Mesendoderm (in vitro differentiated cells): ENCODE results near the gene TNFRSF18.

Source experiments
- DNase-seq: peaks from one replicate; pipeline ENCODE4 v3.0.0; 2013
- H2AK5ac ChIP-seq: 2 replicates; pipeline ENCODE4 v1.6.1; 2013; ENCODE audit warnings: low read length, inconsistent platforms
- H2BK120ac ChIP-seq: 2 replicates; pipeline ENCODE4 v1.6.1; 2013; ENCODE audit warnings: low read depth, mild to moderate bottlenecking, low read length, moderate library complexity, mixed read lengths
- H2BK15ac ChIP-seq: replicated peaks from 2 replicates; pipeline ENCODE4 v1.6.1; 2013; ENCODE audit warnings: low read depth, mild to moderate bottlenecking, moderate library complexity
- H2BK5ac ChIP-seq: 2 replicates; pipeline ENCODE4 v1.6.1; 2013; ENCODE audit warnings: low read length, inconsistent platforms
- H3K18ac ChIP-seq: 2 replicates; pipeline ENCODE4 v1.6.1; 2013; ENCODE audit warnings: mild to moderate bottlenecking, low read length, mixed read lengths
- H3K23ac ChIP-seq: one replicate; pipeline ENCODE4 v1.6.1; 2013; ENCODE audit warnings: low read length
- H3K27ac ChIP-seq: 2 replicates; pipeline ENCODE4 v1.5.1; 2013; ENCODE audit warnings: low read depth, mild to moderate bottlenecking, inconsistent platforms, low read length, moderate library complexity
- H3K27me3 ChIP-seq: 2 replicates; pipeline ENCODE4 v1.6.1; 2013; ENCODE audit warnings: low read length, control low read depth, mild to moderate bottlenecking, inconsistent platforms; ENCODE audit not compliant: insufficient read depth, poor library complexity
- H3K36me3 ChIP-seq: 2 replicates; pipeline ENCODE4 v1.6.1; 2013; ENCODE audit warnings: low read length, inconsistent platforms; ENCODE audit not compliant: control insufficient read depth, insufficient read depth
- H3K4ac ChIP-seq: one replicate; pipeline ENCODE4 v1.6.1; 2013; ENCODE audit warnings: low read depth, mild to moderate bottlenecking, low read length, moderate library complexity
- H3K4me1 ChIP-seq: 2 replicates; pipeline ENCODE4 v1.6.1; 2013; ENCODE audit warnings: low read depth, low read length, inconsistent platforms; ENCODE audit not compliant: control insufficient read depth
- H3K4me2 ChIP-seq: 2 replicates; pipeline ENCODE4 v1.6.1; 2013; ENCODE audit warnings: low read length
- H3K4me3 ChIP-seq: 2 replicates; pipeline ENCODE4 v1.5.1; 2013; ENCODE audit warnings: mild to moderate bottlenecking, low read length
- H3K56ac ChIP-seq: one replicate; pipeline ENCODE4 v1.6.1; 2013; ENCODE audit warnings: low read length
- H3K79me1 ChIP-seq: 2 replicates; pipeline ENCODE4 v1.6.1; 2013; ENCODE audit warnings: low read length, inconsistent platforms
- H3K79me2 ChIP-seq: 2 replicates; pipeline ENCODE4 v1.6.1; 2013; ENCODE audit warnings: mild to moderate bottlenecking, low read length; ENCODE audit not compliant: control insufficient read depth, insufficient read depth
- H3K9ac ChIP-seq: 2 replicates; pipeline ENCODE4 v1.6.1; 2013; ENCODE audit warnings: low read length, inconsistent platforms
- H4K5ac ChIP-seq: one replicate; pipeline ENCODE4 v1.6.1; 2013; ENCODE audit warnings: low read length
- H4K8ac ChIP-seq: one replicate; pipeline ENCODE4 v1.6.1; 2013; ENCODE audit warnings: low read depth, mild to moderate bottlenecking, control low read depth, low read length, moderate library complexity
- WGBS: extraction: QIAGEN DNeasy Blood & Tissue Kit; methylation state at CpG from one replicate; pipeline ENCODE4 v1.1.7; 2013; ENCODE audit warnings: low lambda C conversion rate, missing lambda C conversion rate; ENCODE audit not compliant: insufficient coverage; ENCODE audit errors: extremely low coverage; 5-methylcytosine and 5-hydroxymethylcytosine counted together

TNFRSF18 gene

DNA sequence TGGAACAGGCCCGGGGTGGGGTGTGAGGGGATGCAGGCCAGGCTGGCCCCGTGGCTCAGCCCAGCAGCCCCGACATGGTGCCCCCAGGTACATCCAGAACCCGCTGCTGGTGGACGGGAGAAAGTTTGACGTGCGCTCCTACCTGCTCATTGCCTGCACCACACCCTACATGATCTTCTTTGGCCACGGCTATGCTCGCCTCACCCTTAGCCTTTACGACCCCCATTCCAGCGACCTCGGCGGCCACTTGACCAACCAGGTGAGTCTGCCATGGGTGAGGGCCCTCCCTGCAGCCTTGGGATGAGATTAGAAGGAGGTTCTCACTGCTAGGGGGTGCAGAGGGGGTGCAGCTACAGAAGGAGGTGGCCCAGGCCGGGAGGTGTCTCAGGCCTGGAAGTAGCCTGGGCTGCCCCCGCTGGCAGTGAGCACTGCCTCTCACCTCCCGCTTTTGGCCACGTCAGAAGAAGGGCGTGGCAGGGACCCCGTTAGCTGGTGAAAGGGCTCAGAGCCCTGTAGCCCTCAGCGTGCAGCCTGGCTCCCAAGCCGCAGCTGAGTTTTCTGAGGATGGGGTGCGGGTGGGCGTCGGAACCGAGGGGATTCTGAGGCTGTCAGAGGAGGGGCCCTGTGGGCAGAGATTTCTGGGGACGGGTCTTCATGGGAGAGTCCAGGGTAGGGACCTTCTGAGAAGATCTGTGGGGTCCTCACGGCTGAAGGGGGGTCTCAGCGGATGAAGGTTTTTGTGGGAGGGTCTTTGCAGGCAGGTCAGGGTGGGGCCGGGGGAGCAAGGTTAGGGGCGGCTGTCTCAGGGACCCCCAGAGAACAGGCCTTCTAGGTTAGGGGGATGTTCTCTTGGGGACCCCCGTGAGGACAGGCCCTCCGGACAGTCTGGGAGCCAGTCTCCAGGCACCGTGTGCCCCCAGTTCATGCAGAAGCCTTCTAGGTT, 22.3 kb downstream of the TNFRSF18 start:
- H3K4me3 ChIP-seq, result no peak overlapping the region
- no peak overlapping the region for H2BK5ac ChIP-seq
- DNase-seq, result no peak
- no peak overlapping the region for H3K4ac ChIP-seq
- H2BK120ac ChIP-seq, result no peak overlapping the region
- H3K18ac ChIP-seq, result no peak overlapping the region
- no peak overlapping the region for H2BK15ac ChIP-seq
- H2AK5ac ChIP-seq, result no peak overlapping the region
- no peaks in the 10 kb centered on the region for H3K79me2 ChIP-seq
- no peak overlapping the region for H3K9ac ChIP-seq
- no peak overlapping the region for H3K56ac ChIP-seq
- H3K23ac ChIP-seq, result no peak overlapping the region
- H3K36me3 ChIP-seq, result no peaks in the 10 kb centered on the region
- no CpG with 5 or more reads among the region's 33 CpGs for WGBS
- no peak overlapping the region for H3K4me2 ChIP-seq
- no peak overlapping the region for H4K5ac ChIP-seq
- no peaks in the 10 kb centered on the region for H3K79me1 ChIP-seq
- H4K8ac ChIP-seq, result no peak overlapping the region
- H3K4me1 ChIP-seq, result no peaks in the 10 kb centered on the region
- no peaks in the 10 kb centered on the region for H3K27me3 ChIP-seq
- H3K27ac ChIP-seq, result no peak overlapping the region

DNA sequence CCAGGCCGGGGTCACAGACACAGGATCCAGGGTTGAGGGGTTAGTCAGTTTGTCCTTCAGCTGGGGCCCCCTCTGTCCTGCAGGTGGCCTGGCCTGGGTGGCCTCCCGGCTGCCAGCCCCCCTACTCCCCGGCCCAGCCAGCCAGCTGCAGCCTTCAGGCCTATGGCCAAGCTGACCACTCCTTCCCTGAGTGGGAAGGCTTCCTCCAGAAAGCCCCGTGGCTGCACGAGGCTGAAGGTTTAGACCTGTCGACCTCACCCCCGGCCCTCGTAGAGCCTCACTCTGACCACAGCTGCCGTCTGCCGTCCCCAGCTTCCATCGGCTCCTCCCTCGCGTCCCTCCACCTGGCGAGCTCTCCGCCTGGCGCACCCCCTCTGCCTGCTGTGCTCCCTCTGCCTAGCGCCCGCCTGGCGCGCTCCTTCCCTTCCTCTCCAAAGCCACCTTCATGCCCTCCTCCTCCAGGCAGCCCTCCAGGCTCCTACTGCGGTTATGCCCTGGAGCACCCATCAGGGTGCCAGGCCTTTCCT, 23.1 kb downstream of the TNFRSF18 start:
- Histone ChIP-seq H3K56ac (no peak overlapping the region), H3K4me1 (no peaks in the 10 kb centered on the region), H3K27me3 (no peaks in the 10 kb centered on the region), H3K27ac (no peak overlapping the region), H4K8ac (no peak overlapping the region), H3K4me2 (no peak overlapping the region), H3K4ac (no peak overlapping the region), H2BK15ac (no peak overlapping the region), H2AK5ac (no peak overlapping the region), H3K23ac (no peak overlapping the region), H3K4me3 (no peak overlapping the region), H3K9ac (no peak overlapping the region), H3K18ac (no peak overlapping the region), H3K79me2 (no peaks in the 10 kb centered on the region), H2BK120ac (no peak overlapping the region), H3K36me3 (no peaks in the 10 kb centered on the region), H4K5ac (no peak overlapping the region), H3K79me1 (no peaks in the 10 kb centered on the region), H2BK5ac (no peak overlapping the region)
- no CpG with 5 or more reads among the region's 21 CpGs for WGBS
- DNase-seq, result no peak

DNA sequence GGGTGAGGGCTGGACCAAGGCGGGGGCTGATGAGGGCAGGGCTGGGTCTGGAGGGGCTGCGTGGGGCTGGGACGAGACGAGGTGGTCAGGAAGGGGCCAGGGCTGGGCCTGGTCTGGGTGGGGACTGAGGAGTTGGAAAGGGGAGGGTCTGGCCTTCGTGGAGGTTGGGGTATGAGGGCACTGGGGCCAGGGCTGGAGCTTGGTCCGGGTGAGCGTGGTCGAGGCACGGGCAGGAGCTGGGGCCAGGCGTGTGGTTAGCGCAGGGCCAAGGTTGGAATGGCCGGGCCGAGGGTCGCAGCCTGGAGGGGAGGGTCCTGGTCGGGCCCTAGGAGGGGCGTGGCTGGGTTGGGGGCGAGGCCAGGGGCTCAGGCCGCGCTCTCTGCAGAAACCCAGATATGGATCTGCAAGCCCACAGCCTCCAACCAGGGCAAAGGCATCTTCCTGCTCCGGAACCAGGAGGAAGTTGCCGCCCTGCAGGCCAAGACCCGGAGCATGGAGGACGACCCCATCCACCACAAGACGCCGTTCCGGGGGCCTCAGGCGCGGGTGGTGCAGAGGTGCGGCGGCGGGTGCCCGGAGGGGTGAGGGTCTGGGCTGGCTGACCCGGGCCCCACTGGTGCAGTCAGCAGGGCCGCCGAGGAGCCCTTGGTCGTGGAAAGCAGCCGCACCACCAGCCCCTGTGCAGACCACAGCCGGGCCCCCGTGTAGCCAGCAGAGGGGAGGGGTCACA, 23.7 kb downstream of the TNFRSF18 start:
- H3K18ac ChIP-seq, result no peak overlapping the region
- H3K4me3 ChIP-seq, result no peak overlapping the region
- no peak for DNase-seq
- H3K4ac ChIP-seq, result no peak overlapping the region
- WGBS, result no CpG with 5 or more reads among the region's 39 CpGs
- H3K36me3 ChIP-seq, result no peaks in the 10 kb centered on the region
- H3K79me1 ChIP-seq, result no peaks in the 10 kb centered on the region
- H3K56ac ChIP-seq, result peak overlapping the region; percentile 25
- H3K4me2 ChIP-seq, result no peak overlapping the region
- H2BK5ac ChIP-seq, result no peak overlapping the region
- no peak overlapping the region for H3K9ac ChIP-seq
- no peak overlapping the region for H2AK5ac ChIP-seq
- H2BK120ac ChIP-seq, result no peak overlapping the region
- H3K23ac ChIP-seq, result no peak overlapping the region
- H2BK15ac ChIP-seq, result no peak overlapping the region
- H3K27ac ChIP-seq, result no peak overlapping the region
- H3K79me2 ChIP-seq, result no peaks in the 10 kb centered on the region
- H4K5ac ChIP-seq, result no peak overlapping the region
- no peaks in the 10 kb centered on the region for H3K27me3 ChIP-seq
- H4K8ac ChIP-seq, result no peak overlapping the region
- H3K4me1 ChIP-seq, result no peaks in the 10 kb centered on the region

DNA sequence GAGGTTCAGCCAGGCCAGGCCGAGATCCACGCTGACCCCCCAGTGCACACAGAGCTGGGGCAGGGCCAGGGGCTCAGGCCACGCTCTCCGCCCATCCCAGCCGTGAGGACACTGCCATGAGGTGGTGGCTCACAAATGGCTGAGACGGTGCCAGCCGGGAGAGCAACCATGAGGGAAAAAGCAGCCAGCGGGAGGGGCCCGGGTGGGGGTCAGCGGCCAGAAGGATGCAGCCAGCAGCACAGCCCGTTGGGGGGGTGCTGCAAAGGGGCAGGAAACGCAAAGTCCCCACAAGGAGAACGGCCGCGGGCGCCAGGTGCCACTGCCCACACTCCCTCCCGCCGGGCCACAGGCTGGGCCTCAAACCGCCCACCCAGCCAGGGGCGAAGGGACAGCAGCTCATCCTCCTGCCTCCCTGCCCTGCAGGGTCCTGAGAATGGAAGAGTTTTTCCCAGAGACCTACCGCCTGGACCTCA, 24.4 kb downstream of the TNFRSF18 start:
- Histone ChIP-seq H2BK120ac (no peak overlapping the region), H3K79me1 (no peaks in the 10 kb centered on the region), H3K18ac (no peak overlapping the region), H3K27me3 (no peaks in the 10 kb centered on the region), H4K8ac (no peak overlapping the region), H4K5ac (no peak overlapping the region), H2BK5ac (no peak overlapping the region), H3K9ac (no peak overlapping the region), H3K4me2 (no peak overlapping the region), H3K79me2 (no peaks in the 10 kb centered on the region), H3K23ac (no peak overlapping the region), H3K4ac (no peak overlapping the region), H3K36me3 (no peaks in the 10 kb centered on the region), H3K56ac (no peak overlapping the region), H2AK5ac (no peak overlapping the region), H3K27ac (no peak overlapping the region), H3K4me1 (no peaks in the 10 kb centered on the region), H3K4me3 (no peak overlapping the region), H2BK15ac (no peak overlapping the region)
- WGBS, result no CpG with 5 or more reads among the region's 21 CpGs
- no peak for DNase-seq

DNA sequence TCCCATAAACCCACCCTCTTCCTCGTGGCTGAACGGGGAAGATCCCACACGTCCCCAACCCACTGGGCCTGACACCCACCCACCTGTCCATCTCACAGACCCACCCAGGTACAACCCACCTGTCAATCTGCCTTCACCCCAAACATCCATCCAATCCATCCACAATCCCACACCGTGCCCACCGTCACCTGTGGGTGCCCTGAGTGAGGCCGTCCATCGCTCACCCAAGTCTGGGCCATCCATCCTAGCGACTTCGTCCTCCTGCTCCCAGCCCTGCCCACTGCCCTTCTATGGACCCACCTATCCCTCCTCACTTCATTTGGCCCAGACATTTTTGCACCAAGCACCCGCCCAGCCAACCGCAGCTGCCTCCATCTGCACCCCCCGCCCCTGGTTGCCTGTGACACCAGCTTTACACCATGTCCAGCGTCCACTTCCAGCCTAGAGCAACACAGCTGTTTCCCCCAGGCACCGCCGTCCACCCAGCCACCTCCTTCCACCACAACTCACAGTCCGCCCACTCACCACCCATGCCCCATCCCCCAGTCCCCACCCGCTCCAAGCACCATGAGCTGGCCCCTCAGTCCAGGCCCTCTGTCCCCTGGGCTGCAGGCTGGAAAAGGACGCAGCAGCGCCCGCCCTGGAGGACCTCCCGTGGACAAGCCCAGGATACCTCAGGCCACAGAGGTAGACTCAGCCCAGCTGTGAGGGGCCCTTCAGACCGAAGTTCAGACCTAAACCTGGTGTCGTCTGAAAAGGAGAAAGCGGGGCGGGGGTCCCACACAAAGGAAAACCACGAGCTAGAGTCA, 25.1 kb downstream of the TNFRSF18 start:
- Histone ChIP-seq H3K4me2 (no peak overlapping the region), H3K4me3 (no peak overlapping the region), H3K79me2 (no peaks in the 10 kb centered on the region), H3K18ac (no peak overlapping the region), H3K36me3 (no peaks in the 10 kb centered on the region), H2BK120ac (no peak overlapping the region), H3K56ac (no peak overlapping the region), H4K8ac (no peak overlapping the region), H2BK15ac (no peak overlapping the region), H2AK5ac (no peak overlapping the region), H3K4me1 (no peaks in the 10 kb centered on the region), H2BK5ac (no peak overlapping the region), H4K5ac (no peak overlapping the region), H3K79me1 (no peaks in the 10 kb centered on the region), H3K4ac (no peak overlapping the region), H3K27me3 (no peaks in the 10 kb centered on the region), H3K27ac (no peak overlapping the region), H3K23ac (no peak overlapping the region), H3K9ac (no peak overlapping the region)
- no peak for DNase-seq
- WGBS, result no CpG with 5 or more reads among the region's 26 CpGs
